Ovary (tissue), 9 donors: Measurements from ENCODE around the gene YARS1. TPM values are rescaled to one million over a fixed set of nuclear protein-coding genes. Genes with fewer than 3 reads are reported as not detected.

ENCODE experiments used
- DNase-seq, 5 donors: peaks; one replicate each; pipeline ENCODE4 v3.0.0-alpha.2; 2019 to 2020
- H3K27ac ChIP-seq, 2 donors: fragments of 200-600 bp; one replicate each; pipeline versions ENCODE4 v1.5.1 to v1.8.0; 2019 to 2022
- H3K27me3 ChIP-seq: fragments of 200-600 bp; one replicate; pipeline ENCODE4 v1.8.0; 2022
- H3K36me3 ChIP-seq: fragments of 200-600 bp; sonication (generic); one replicate; pipeline ENCODE4 v1.5.1; 2019
- H3K4me1 ChIP-seq: one replicate; pipeline ENCODE4 v1.8.1; 2013; ENCODE audit warnings: mild to moderate bottlenecking, moderate library complexity; ENCODE audit not compliant: insufficient read depth
- H3K4me3 ChIP-seq: fragments of 200-600 bp; sonication (generic); one replicate; pipeline ENCODE4 v1.5.1; 2017
- H3K9me3 ChIP-seq, 2 donors: fragments of 200-600 bp in 1 of 2; sonication (generic) in 1 of 2; one replicate each; pipeline versions ENCODE4 v1.5.1 to v1.8.1; 2013 to 2019; ENCODE audit warnings: mild to moderate bottlenecking in 1 of 2, moderate library complexity in 1 of 2
- EP300 ChIP-seq: sonication (generic); formaldehyde crosslinking; IDR thresholded peaks from one replicate; pipeline ENCODE4 v1.6.1; 2017; ENCODE audit warnings: antibody characterized with exemption
- POLR2A ChIP-seq: fragments of 450-650 bp; IDR thresholded peaks from one replicate; pipeline ENCODE4 v1.6.1; 2017; ENCODE audit warnings: antibody characterized with exemption, mild to moderate bottlenecking, moderate library complexity
- whole genome bisulfite sequencing, 3 donors: extraction: QIAGEN DNeasy Blood & Tissue Kit in 1 of 3; methylation state at CpG; one replicate each; pipeline versions ENCODE4 v1.1.5 to v1.1.7; 2013 to 2017; 5-methylcytosine and 5-hydroxymethylcytosine counted together
- intact Hi-C, 4 donors: fragments of 100-400 bp; cut with DNase I; formaldehyde crosslinking; loops; one replicate each; pipeline versions ENCODE4 v1.11.0 to v1.15.1; 2022 to 2023
- polyA plus RNA-seq, 2 donors: library from polyadenylated mRNA; stranded (reverse); fragments of 200-250 nt in 1 of 2; fragments of 350-450 nt in 1 of 2; fragmentation: Illumina TruSeq in 1 of 2; extraction: RNeasy Lipid Tissue Mini Kit (QIAGEN cat#74804) in 1 of 2; gene quantifications; one replicate each; pipeline ENCODE4 v1.2.3, GENCODE V29; 2013 to 2014
- total RNA-seq, 7 donors: library from RNA; depleted of rRNA in 2 of 7; stranded (reverse); fragments of >200 nt in 2 of 7; fragmentation: NEBNext Ultra II Directional in 3 of 7; extraction: Animal tissue kit (Norgen Biotek cat#: 25700) in 3 of 7; gene quantifications; one replicate each; pipeline versions ENCODE4 v1.1.0 to v1.2.4, GENCODE V29; 2016 to 2023
- TF ChIP-seq, protein P1 (sequence below), 3 donors: fragments of 450-650 bp in 2 of 3; fragments of 200-600 bp in 1 of 3; IDR thresholded peaks; one replicate each; pipeline versions ENCODE4 v1.5.1 to v1.8.0; 2016 to 2022; ENCODE audit warnings: antibody characterized with exemption in 3 of 3, mild to moderate bottlenecking in 1 of 3
- donor health status: DM: no; HTN: no; CAD: no; lungs with moderate emphysema.
- donor health status: DM: no; HTN: no; CAD: no.
- donor health status: Bipolar disorder and iron deficiency.
- donor health status: DM: yes; HTN: yes; CAD: no.
- donor health status: DM: no; HTN: no; CAD: no.
- donor health status: DM: yes; HTN: yes; CAD: no.

The YARS1 gene
- total and polyA plus RNA-seq, 9 donors, result 19.8 to 272 (median 46.2) TPM

DNA sequence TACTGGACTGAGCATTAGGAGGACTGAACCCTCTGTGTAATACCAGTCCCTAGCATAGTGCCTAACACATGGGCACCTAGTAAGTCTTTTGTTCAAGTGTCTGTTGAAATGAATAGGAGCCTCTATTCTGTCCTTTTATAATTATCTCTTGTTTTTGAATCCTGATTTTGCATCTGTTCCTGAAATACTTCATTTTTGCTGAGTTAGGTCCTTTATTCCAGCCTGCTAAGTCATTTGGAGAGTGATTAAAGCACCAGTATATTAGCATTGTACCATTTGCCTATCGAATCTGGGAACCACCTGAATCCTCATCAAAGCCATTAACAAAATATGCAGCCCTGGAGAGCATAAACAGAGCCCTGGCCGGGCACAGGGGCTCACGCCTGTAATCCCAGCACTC is 32.3 kb downstream of the YARS1 start:
- H3K4me3 ChIP-seq, result no peak overlapping the region
- H3K27me3 ChIP-seq, result no peaks in the 10 kb centered on the region
- H3K9me3 ChIP-seq, result no peaks in the 10 kb centered on the region
- TF ChIP-seq EP300 (no peak), POLR2A (no peak)
- TF ChIP-seq, protein P1, sequence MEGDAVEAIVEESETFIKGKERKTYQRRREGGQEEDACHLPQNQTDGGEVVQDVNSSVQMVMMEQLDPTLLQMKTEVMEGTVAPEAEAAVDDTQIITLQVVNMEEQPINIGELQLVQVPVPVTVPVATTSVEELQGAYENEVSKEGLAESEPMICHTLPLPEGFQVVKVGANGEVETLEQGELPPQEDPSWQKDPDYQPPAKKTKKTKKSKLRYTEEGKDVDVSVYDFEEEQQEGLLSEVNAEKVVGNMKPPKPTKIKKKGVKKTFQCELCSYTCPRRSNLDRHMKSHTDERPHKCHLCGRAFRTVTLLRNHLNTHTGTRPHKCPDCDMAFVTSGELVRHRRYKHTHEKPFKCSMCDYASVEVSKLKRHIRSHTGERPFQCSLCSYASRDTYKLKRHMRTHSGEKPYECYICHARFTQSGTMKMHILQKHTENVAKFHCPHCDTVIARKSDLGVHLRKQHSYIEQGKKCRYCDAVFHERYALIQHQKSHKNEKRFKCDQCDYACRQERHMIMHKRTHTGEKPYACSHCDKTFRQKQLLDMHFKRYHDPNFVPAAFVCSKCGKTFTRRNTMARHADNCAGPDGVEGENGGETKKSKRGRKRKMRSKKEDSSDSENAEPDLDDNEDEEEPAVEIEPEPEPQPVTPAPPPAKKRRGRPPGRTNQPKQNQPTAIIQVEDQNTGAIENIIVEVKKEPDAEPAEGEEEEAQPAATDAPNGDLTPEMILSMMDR (IDR thresholded peaks at IDR 0.05), result no peak
- H3K36me3 ChIP-seq, result no peaks in the 10 kb centered on the region
- H3K4me1 ChIP-seq, result no peaks in the 10 kb centered on the region
- no peak for DNase-seq
- no peak overlapping the region for H3K27ac ChIP-seq
- intact Hi-C loops, result no loop called here
- 85 to 93% (median 87%) methylated on average over 3 of the region's 3 CpGs for WGBS, 3 donors

DNA sequence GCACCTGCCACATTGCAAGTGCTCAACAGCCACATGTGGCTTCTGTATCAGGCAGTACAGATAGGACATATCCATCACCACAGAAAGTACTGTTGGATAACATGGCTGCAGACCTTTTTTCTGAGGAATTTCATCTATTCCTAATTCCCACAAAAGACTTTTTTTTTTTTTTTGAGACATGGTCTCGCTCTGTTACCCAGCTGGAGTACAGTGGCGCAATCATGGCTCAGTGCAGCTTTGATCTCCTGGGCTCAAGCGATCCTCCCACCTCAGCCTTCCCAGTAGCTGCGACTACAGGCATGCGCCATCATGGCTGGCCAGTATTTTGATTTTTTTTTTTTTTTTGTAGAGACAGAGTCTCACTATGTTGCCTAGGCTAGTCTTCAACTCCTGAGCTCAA is 33.3 kb downstream of the YARS1 start:
- WGBS, 3 donors, result 86 to 95% (median 89%) methylated on average over 5 of the region's 5 CpGs
- Histone ChIP-seq H3K9me3 (no peaks in the 10 kb centered on the region), H3K4me1 (no peaks in the 10 kb centered on the region), H3K27ac (no peak overlapping the region), H3K36me3 (no peaks in the 10 kb centered on the region), H3K4me3 (no peak overlapping the region), H3K27me3 (no peaks in the 10 kb centered on the region)
- DNase-seq, result no peak
- intact Hi-C loops, result no loop called here
- TF ChIP-seq EP300 (no peak), POLR2A (no peak)
- TF ChIP-seq, protein P1 (IDR thresholded peaks at IDR 0.05), result no peak

DNA sequence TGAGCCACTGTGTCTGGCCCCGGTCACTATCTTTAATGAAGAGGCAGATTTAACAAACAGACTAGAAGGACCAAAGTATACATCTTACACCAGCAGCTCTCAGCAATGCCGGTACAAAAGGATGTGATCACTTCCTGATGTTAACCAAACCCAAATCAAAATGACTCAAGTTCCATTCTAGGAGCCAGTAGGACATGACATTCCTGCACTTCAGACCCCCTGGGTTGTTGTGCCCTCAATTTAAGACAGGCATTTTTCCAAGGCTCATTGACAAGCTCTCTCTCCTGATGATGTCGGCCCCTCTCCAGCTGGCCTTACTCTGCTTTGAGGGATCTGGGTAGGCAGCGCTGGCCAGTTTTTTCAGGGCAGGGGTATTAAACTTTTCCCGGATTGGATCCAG is 35.1 kb downstream of the YARS1 start:
- H3K27ac ChIP-seq, result no peak overlapping the region
- DNase-seq, result no peak
- H3K36me3 ChIP-seq, result no peaks in the 10 kb centered on the region

DNA sequence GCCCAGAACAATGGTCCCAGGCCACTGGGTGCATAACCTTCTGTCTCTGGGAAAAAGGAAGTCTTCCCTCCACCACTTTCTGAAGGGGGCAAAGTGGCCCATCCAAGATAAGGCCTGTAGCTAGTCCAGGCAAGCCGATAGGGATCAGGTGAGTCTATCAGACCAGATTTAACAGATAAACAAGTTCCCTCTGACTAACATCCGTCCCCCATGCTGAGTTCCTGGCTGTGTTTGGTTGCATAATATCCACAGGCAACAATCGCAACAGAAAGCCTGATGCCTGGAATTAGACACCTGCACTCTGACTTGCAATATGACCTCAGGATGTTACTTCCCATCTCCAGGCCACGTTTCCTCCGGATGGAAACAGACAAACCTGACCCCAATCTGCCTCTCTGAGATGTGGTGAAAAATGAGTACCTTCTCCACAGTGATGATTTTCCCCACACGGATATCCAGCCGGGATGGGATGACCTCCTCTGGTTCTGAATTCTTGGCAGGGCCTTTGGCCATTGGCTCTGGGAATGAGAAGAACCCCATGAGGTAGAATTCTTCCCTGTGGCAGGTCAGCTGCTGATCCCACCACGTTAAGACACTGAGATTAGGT is 36.4 kb downstream of the YARS1 start:
- Histone ChIP-seq H3K4me3 (no peak overlapping the region), H3K4me1 (no peaks in the 10 kb centered on the region), H3K27ac (no peak overlapping the region), H3K9me3 (no peaks in the 10 kb centered on the region), H3K36me3 (no peaks in the 10 kb centered on the region), H3K27me3 (no peaks in the 10 kb centered on the region)
- intact Hi-C loops, result no loop called here
- TF ChIP-seq EP300 (no peak), POLR2A (no peak)
- TF ChIP-seq, protein P1 (IDR thresholded peaks at IDR 0.05), result no peak
- no peak for DNase-seq
- 63 to 77% (median 69%) methylated on average over 8 of the region's 8 CpGs for WGBS, 3 donors

More for the DNA sequence above, 35.1 kb downstream of the YARS1 start:
- intact Hi-C loops, result no loop called here
- no peaks in the 10 kb centered on the region for H3K9me3 ChIP-seq
- 86 to 99% (median 91%) methylated on average over 5 of the region's 5 CpGs for WGBS, 3 donors
- TF ChIP-seq POLR2A (no peak), EP300 (no peak)
- TF ChIP-seq, protein P1 (IDR thresholded peaks at IDR 0.05), result no peak
- no peaks in the 10 kb centered on the region for H3K27me3 ChIP-seq
- no peaks in the 10 kb centered on the region for H3K4me1 ChIP-seq
- H3K4me3 ChIP-seq, result no peak overlapping the region
